Fibroblast of upper back skin (primary cell): ENCODE data around the gene HBG1.

ENCODE experiments used
- DNase-seq: peaks from one replicate; pipeline ENCODE4 v3.0.0-alpha.2; 2013

HBG1 gene

GRCh38 chr11:5245155-5245554, 4.5 kb downstream of the HBG1 start:
- DNase-seq = no peak

- DNase-seq = no peak
Observed at GRCh38 chr11:5243816-5244180, 5.9 kb downstream of the HBG1 start.

- no peak for DNase-seq
Observed at GRCh38 chr11:5242933-5243815, 6.5 kb downstream of the HBG1 start.

- no peak for DNase-seq
Observed at GRCh38 chr11:5242208-5242607, 7.4 kb downstream of the HBG1 start.

GRCh38 chr11:5241458-5241857, 8.2 kb downstream of the HBG1 start:
- DNase-seq = no peak

- no peak for DNase-seq
Observed at GRCh38 chr11:5240458-5240857, 9.2 kb downstream of the HBG1 start.

GRCh38 chr11:5240056-5240455, 9.6 kb downstream of the HBG1 start:
- DNase-seq = no peak

GRCh38 chr11:5239046-5239445, 10.6 kb downstream of the HBG1 start:
- DNase-seq = no peak

GRCh38 chr11:5238486-5238885, 11.2 kb downstream of the HBG1 start:
- DNase-seq = no peak

GRCh38 chr11:5237420-5237819, 12.2 kb downstream of the HBG1 start:
- DNase-seq = no peak

GRCh38 chr11:5235364-5236095, 14.1 kb downstream of the HBG1 start:
- DNase-seq = no peak

GRCh38 chr11:5234381-5234834, 15.2 kb downstream of the HBG1 start, which contains the start of gene HBD:
HBD (minus strand) TSS chr11:5234483; CDS start chr11:5234433, 50 bp downstream.
- DNase-seq = peak; percentile 23

GRCh38 chr11:5233307-5233706, 16.4 kb downstream of the HBG1 start:
- no peak for DNase-seq

- no peak for DNase-seq
Observed at GRCh38 chr11:5232821-5233220, 16.8 kb downstream of the HBG1 start.

- no peak for DNase-seq
Observed at GRCh38 chr11:5232176-5232575, 17.5 kb downstream of the HBG1 start.

- DNase-seq = no peak
Observed at GRCh38 chr11:5231111-5231510, 18.5 kb downstream of the HBG1 start.

GRCh38 chr11:5230266-5230665, 19.4 kb downstream of the HBG1 start:
- no peak for DNase-seq

- DNase-seq = no peak
Observed at GRCh38 chr11:5229796-5230195, 19.9 kb downstream of the HBG1 start.

GRCh38 chr11:5229356-5229755, 20.3 kb downstream of the HBG1 start:
- no peak for DNase-seq

- DNase-seq = no peak
Observed at GRCh38 chr11:5228124-5228523, 21.5 kb downstream of the HBG1 start.

- no peak for DNase-seq
Observed at GRCh38 chr11:5227681-5228080, 22.0 kb downstream of the HBG1 start.

- DNase-seq = no peak
Observed at GRCh38 chr11:5226732-5227310, 22.8 kb downstream of the HBG1 start, which contains the start of gene HBB. HBB (minus strand) TSS chr11:5227071; CDS start chr11:5227021, 50 bp downstream.

- no peak for DNase-seq
Observed at GRCh38 chr11:5225480-5225871, 24.2 kb downstream of the HBG1 start.
